Neural progenitor cell (in vitro differentiated cells): ENCODE data around the gene FHOD3. TPM values are rescaled to one million over a fixed set of nuclear protein-coding genes. Genes with fewer than 3 reads are reported as not detected.

Experiments used
- DNase-seq: peaks from one replicate; pipeline ENCODE4 v3.0.0-alpha.2; 2016; ENCODE audit warnings: low spot score
- H2AFZ ChIP-seq: fragments of 200-600 bp; sonication (generic); replicated peaks from 2 replicates; pipeline ENCODE4 v1.6.1; 2016; ENCODE audit warnings: antibody characterized with exemption
- H3F3A ChIP-seq: fragments of 200-600 bp; sonication (generic); 2 replicates; pipeline ENCODE4 v1.6.1; 2016; ENCODE audit warnings: antibody characterized with exemption, low read depth
- H3K27ac ChIP-seq: fragments of 200-600 bp; sonication (generic); 2 replicates; pipeline ENCODE4 v1.5.1; 2016; ENCODE audit warnings: mild to moderate bottlenecking
- H3K27me3 ChIP-seq: fragments of 200-600 bp; sonication (generic); 2 replicates; pipeline ENCODE4 v1.6.1; 2016; ENCODE audit warnings: mild to moderate bottlenecking, moderate library complexity
- H3K36me3 ChIP-seq: fragments of 200-600 bp; sonication (generic); 2 replicates; pipeline ENCODE4 v1.5.1; 2016
- H3K4me1 ChIP-seq: fragments of 200-600 bp; sonication (generic); 2 replicates; pipeline ENCODE4 v1.6.1; 2016; ENCODE audit warnings: mixed run types
- H3K4me2 ChIP-seq: fragments of 200-600 bp; sonication (generic); 2 replicates; pipeline ENCODE4 v1.6.1; 2016
- H3K4me3 ChIP-seq: fragments of 200-600 bp; sonication (generic); 2 replicates; pipeline ENCODE4 v1.5.1; 2016
- H3K79me2 ChIP-seq: fragments of 200-600 bp; sonication (generic); 2 replicates; pipeline ENCODE4 v1.6.1; 2016; ENCODE audit warnings: low read depth
- H3K9ac ChIP-seq: fragments of 200-600 bp; sonication (generic); 2 replicates; pipeline ENCODE4 v1.6.1; 2016
- H3K9me3 ChIP-seq: fragments of 200-600 bp; sonication (generic); 2 replicates; pipeline ENCODE4 v1.5.1; 2016; ENCODE audit warnings: low read depth
- H4K20me1 ChIP-seq: fragments of 200-600 bp; sonication (generic); 2 replicates; pipeline ENCODE4 v1.6.1; 2016; ENCODE audit warnings: low read depth
- H3K27ac Mint-ChIP-seq: 3 replicates; pipeline ENCODE4 v1.8.0; 2021; ENCODE audit warnings: mixed read lengths
- H3K27me3 Mint-ChIP-seq: 2 replicates; pipeline ENCODE4 v1.8.0; 2022; ENCODE audit warnings: low read depth, mild to moderate bottlenecking, inconsistent platforms, moderate library complexity, mixed read lengths; ENCODE audit not compliant: insufficient read depth
- H3K36me3 Mint-ChIP-seq: 3 replicates; pipeline ENCODE4 v1.8.0; 2021; ENCODE audit warnings: mixed read lengths
- H3K4me1 Mint-ChIP-seq: 3 replicates; pipeline ENCODE4 v1.8.0; 2021; ENCODE audit warnings: mixed read lengths
- H3K4me3 Mint-ChIP-seq: 3 replicates; pipeline ENCODE4 v1.8.0; 2021; ENCODE audit warnings: mild to moderate bottlenecking, moderate library complexity, mixed read lengths
- H3K9me3 Mint-ChIP-seq: 3 replicates; pipeline ENCODE4 v1.8.0; 2020; ENCODE audit warnings: mixed read lengths
- EZH2 ChIP-seq: fragments of 200-600 bp; sonication (generic); IDR thresholded peaks from 2 replicates; pipeline ENCODE4 v1.6.1; 2017; ENCODE audit warnings: antibody characterized with exemption, mild to moderate bottlenecking, moderate library complexity
- EZH2phosphoT487 ChIP-seq: fragments of 200-600 bp; sonication (generic); IDR thresholded peaks from 2 replicates; pipeline ENCODE4 v1.6.1; 2017; ENCODE audit warnings: antibody characterized with exemption
- total RNA-seq: library from RNA; depleted of rRNA; stranded (reverse); fragments of >200 nt; gene quantifications from 2 replicates; pipeline ENCODE4 v1.2.3, GENCODE V29; 2015; ENCODE audit warnings: low replicate concordance
- TF ChIP-seq, protein P1 (sequence below): fragments of 200-600 bp; sonication (generic); IDR thresholded peaks from 2 replicates; pipeline ENCODE4 v1.5.1; 2017; ENCODE audit warnings: antibody characterized with exemption, mild to moderate bottlenecking

FHOD3 gene
- total RNA-seq, 1 donor from 2014 or later, result 69.7 TPM

DNA sequence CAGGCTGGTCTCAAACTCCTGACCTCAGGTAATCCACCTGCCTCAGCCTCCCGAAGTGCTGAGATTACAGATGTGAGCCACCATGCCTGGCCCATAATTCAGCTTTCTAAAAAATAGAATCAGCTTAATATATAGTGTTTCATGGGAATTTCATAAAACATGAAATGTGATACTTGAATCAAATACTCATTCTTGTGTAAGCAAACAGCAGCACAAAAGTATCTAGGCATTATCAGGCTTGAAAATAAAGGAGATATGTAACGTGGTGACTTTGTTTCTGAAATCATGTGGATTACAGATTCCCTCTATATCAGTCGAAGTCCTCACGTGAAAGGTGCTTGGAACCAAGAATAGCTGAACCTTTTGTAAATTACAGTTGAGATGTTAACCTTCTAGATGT, 229.1 kb downstream of the FHOD3 start:
- no peak for DNase-seq
- H3K36me3 ChIP-seq, result no peaks in the 10 kb centered on the region
- no peak overlapping the region for H3K4me3 ChIP-seq
- no peaks in the 10 kb centered on the region for H3K9me3 ChIP-seq
- H3K4me2 ChIP-seq, result no peak overlapping the region
- peaks cover 46% of the 10 kb centered on the region for H3K36me3 Mint-ChIP-seq
- peaks cover 19% of the 10 kb centered on the region for H3K4me1 Mint-ChIP-seq
- H3K79me2 ChIP-seq, result peaks cover 41% of the 10 kb centered on the region
- no peak overlapping the region for H3K27ac Mint-ChIP-seq
- peaks cover 5% of the 10 kb centered on the region for H3F3A ChIP-seq
- H3K27me3 ChIP-seq, result no peaks in the 10 kb centered on the region
- TF ChIP-seq, protein P1, sequence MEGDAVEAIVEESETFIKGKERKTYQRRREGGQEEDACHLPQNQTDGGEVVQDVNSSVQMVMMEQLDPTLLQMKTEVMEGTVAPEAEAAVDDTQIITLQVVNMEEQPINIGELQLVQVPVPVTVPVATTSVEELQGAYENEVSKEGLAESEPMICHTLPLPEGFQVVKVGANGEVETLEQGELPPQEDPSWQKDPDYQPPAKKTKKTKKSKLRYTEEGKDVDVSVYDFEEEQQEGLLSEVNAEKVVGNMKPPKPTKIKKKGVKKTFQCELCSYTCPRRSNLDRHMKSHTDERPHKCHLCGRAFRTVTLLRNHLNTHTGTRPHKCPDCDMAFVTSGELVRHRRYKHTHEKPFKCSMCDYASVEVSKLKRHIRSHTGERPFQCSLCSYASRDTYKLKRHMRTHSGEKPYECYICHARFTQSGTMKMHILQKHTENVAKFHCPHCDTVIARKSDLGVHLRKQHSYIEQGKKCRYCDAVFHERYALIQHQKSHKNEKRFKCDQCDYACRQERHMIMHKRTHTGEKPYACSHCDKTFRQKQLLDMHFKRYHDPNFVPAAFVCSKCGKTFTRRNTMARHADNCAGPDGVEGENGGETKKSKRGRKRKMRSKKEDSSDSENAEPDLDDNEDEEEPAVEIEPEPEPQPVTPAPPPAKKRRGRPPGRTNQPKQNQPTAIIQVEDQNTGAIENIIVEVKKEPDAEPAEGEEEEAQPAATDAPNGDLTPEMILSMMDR, result no peak
- TF ChIP-seq EZH2, result no peak
- no peak for TF ChIP-seq EZH2phosphoT487
- no peak overlapping the region for H3K27ac ChIP-seq
- H3K9me3 Mint-ChIP-seq, result peaks cover 3% of the 10 kb centered on the region
- no peak overlapping the region for H2AFZ ChIP-seq
- peaks cover 21% of the 10 kb centered on the region for H3K4me1 ChIP-seq
- H3K27me3 Mint-ChIP-seq, result no peaks in the 10 kb centered on the region
- H3K4me3 Mint-ChIP-seq, result no peak overlapping the region
- no peak overlapping the region for H3K9ac ChIP-seq
- H4K20me1 ChIP-seq, result peaks cover 4% of the 10 kb centered on the region

- Histone ChIP-seq H3K27ac (no peak overlapping the region), H3K36me3 (no peaks in the 10 kb centered on the region), H3K27me3 (no peaks in the 10 kb centered on the region), H3K79me2 (peaks cover 41% of the 10 kb centered on the region), H4K20me1 (peaks cover 4% of the 10 kb centered on the region), H2AFZ (no peak overlapping the region), H3K4me2 (no peak overlapping the region), H3K4me3 (no peak overlapping the region), H3F3A (peaks cover 5% of the 10 kb centered on the region), H3K9ac (no peak overlapping the region), H3K9me3 (no peaks in the 10 kb centered on the region), H3K4me1 (peaks cover 18% of the 10 kb centered on the region)
- no peak for TF ChIP-seq EZH2
- TF ChIP-seq, protein P1, result no peak
- no peak for TF ChIP-seq EZH2phosphoT487
- Mint-ChIP-seq H3K36me3 (peaks cover 50% of the 10 kb centered on the region), H3K4me3 (no peak overlapping the region), H3K27ac (no peak overlapping the region), H3K27me3 (no peaks in the 10 kb centered on the region), H3K9me3 (peaks cover 4% of the 10 kb centered on the region), H3K4me1 (peaks cover 19% of the 10 kb centered on the region)
- DNase-seq, result no peak
These were observed 229.5 kb downstream of the FHOD3 start for GRCh38 chr18:36527051-36527450.

DNA sequence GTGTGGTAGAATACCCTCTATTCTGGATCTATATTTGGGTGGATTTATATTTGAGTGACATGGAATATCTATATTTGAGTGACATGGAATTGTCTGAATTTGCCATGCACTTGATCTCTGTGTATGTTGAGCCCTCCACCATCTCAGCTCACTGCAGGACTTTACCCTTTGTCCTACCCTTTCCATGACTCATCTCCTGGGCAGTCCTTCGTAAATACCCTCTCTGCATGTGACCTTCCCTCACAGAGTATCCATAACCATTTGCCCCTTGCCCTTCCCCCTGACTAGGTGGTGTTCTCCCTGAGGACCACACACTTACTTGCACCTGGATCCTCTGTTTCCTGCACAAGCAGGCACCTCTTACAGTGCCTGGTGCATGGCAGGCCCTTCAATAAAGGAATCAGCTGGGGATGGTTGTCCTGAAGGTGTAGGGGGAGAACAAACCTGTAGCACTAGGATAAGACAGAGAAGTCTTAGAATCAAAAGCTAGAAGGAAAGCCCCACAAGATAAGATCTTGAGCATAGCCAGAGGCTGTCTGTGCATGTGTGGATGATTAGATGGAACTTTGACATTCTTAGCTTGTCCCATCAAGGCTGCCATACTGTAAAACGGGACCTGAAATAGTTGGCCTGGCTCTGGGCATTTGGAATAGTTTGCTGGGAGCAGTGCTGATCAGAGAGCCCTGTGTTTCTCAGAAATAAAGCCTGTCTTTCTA, 230.4 kb downstream of the FHOD3 start:
- peaks cover 5% of the 10 kb centered on the region for H3F3A ChIP-seq
- no peak overlapping the region for H3K9ac ChIP-seq
- Mint-ChIP-seq H3K4me1 (peaks cover 13% of the 10 kb centered on the region), H3K36me3 (peaks cover 51% of the 10 kb centered on the region), H3K4me3 (no peak overlapping the region), H3K9me3 (peaks cover 4% of the 10 kb centered on the region), H3K27me3 (no peaks in the 10 kb centered on the region), H3K27ac (no peak overlapping the region)
- H3K79me2 ChIP-seq, result peaks cover 42% of the 10 kb centered on the region
- H4K20me1 ChIP-seq, result no peaks in the 10 kb centered on the region
- no peak overlapping the region for H3K4me3 ChIP-seq
- no peak overlapping the region for H2AFZ ChIP-seq
- no peaks in the 10 kb centered on the region for H3K9me3 ChIP-seq
- H3K27me3 ChIP-seq, result no peaks in the 10 kb centered on the region
- TF ChIP-seq EZH2phosphoT487 (no peak), EZH2 (no peak)
- H3K36me3 ChIP-seq, result no peaks in the 10 kb centered on the region
- H3K27ac ChIP-seq, result no peak overlapping the region
- no peak for DNase-seq
- H3K4me2 ChIP-seq, result no peak overlapping the region
- H3K4me1 ChIP-seq, result peaks cover 10% of the 10 kb centered on the region

DNA sequence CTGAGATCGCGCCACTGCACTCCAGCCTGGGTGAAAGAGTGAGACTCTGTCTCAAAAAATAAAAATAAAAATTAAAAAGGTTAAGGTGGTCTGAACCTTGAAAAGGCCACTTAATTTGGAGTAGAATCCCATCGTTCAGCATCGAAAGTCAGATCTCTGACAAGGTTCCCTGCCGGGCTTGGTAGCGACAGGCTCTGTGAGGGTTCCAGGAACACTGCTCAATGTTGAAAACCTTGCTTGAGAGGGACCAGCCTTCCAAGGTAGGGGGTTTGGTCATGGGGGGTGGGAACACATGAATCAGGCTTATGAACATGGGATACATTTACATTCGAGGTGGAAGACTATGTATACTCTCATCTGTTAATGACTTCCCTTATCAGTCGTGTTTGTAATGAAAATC, 232.2 kb downstream of the FHOD3 start:
- no peak for DNase-seq
- Histone ChIP-seq H3K36me3 (no peaks in the 10 kb centered on the region), H3K79me2 (peaks cover 49% of the 10 kb centered on the region), H3K27ac (no peak overlapping the region), H3F3A (peaks cover 19% of the 10 kb centered on the region), H3K9ac (no peak overlapping the region), H3K4me3 (no peak overlapping the region), H3K27me3 (no peaks in the 10 kb centered on the region), H2AFZ (no peak overlapping the region), H4K20me1 (peaks cover 9% of the 10 kb centered on the region), H3K4me2 (no peak overlapping the region), H3K9me3 (no peaks in the 10 kb centered on the region), H3K4me1 (peaks cover 22% of the 10 kb centered on the region)
- H3K4me3 Mint-ChIP-seq, result no peak overlapping the region
- peaks cover 3% of the 10 kb centered on the region for H3K27me3 Mint-ChIP-seq
- TF ChIP-seq EZH2 (no peak), EZH2phosphoT487 (no peak)
- TF ChIP-seq, protein P1, result no peak
- no peak overlapping the region for H3K27ac Mint-ChIP-seq
- H3K36me3 Mint-ChIP-seq, result peaks cover 53% of the 10 kb centered on the region
- peaks cover 4% of the 10 kb centered on the region for H3K9me3 Mint-ChIP-seq
- H3K4me1 Mint-ChIP-seq, result peaks cover 20% of the 10 kb centered on the region
